HS-27A (cell line): ENCODE data around the gene TRAT1.
"Not testable (repeated sequence)": the region's sequence is repeated elsewhere in the genome, so short reads cannot be mapped to it uniquely, and the experiment has no call there.

ENCODE experiments used
- DNase-seq: peaks from one replicate; pipeline ENCODE4 v3.0.0-alpha.2; 2012; ENCODE audit warnings: low read depth, missing footprints

TRAT1 gene

GRCh38 chr3:108822123-108822897 is at the start of gene TRAT1:
TSS of gene TRAT1 (plus strand) at chr3:108822786. CDS start at chr3:108822928, 142 bp downstream.
- no peak for DNase-seq

GRCh38 chr3:108775649-108776048 is 46.9 kb upstream of the TRAT1 start:
- no peak for DNase-seq

GRCh38 chr3:108779496-108779895 is 43.1 kb upstream of the TRAT1 start:
- DNase-seq: no peak

GRCh38 chr3:108780235-108780634 is 42.4 kb upstream of the TRAT1 start:
- no peak for DNase-seq

GRCh38 chr3:108791473-108791872 is 31.1 kb upstream of the TRAT1 start:
- DNase-seq: no peak

- no peak for DNase-seq
Observed at GRCh38 chr3:108804437-108804836, 18.1 kb upstream of the TRAT1 start.

GRCh38 chr3:108804966-108805365 is 17.6 kb upstream of the TRAT1 start:
- no peak for DNase-seq

- no peak for DNase-seq
Observed at GRCh38 chr3:108806316-108806715, 16.3 kb upstream of the TRAT1 start.

- no peak for DNase-seq
Observed at GRCh38 chr3:108818404-108818803, 4.2 kb upstream of the TRAT1 start.

GRCh38 chr3:108820586-108820985 is 2.0 kb upstream of the TRAT1 start:
- no peak for DNase-seq

- no peak for DNase-seq
Observed at GRCh38 chr3:108823227-108823626, 641 bp downstream of the TRAT1 start.

GRCh38 chr3:108823803-108824202 is 1.2 kb downstream of the TRAT1 start:
- DNase-seq: not testable (repeated sequence)

GRCh38 chr3:108826309-108827187 is 4.0 kb downstream of the TRAT1 start:
- no peak for DNase-seq

- DNase-seq: no peak
Observed at GRCh38 chr3:108830381-108830780, 7.8 kb downstream of the TRAT1 start.

GRCh38 chr3:108830991-108831614 is 8.5 kb downstream of the TRAT1 start:
- no peak for DNase-seq

- no peak for DNase-seq
Observed at GRCh38 chr3:108833611-108834010, 11.0 kb downstream of the TRAT1 start.

- no peak for DNase-seq
Observed at GRCh38 chr3:108834551-108834950, 12.0 kb downstream of the TRAT1 start.

- no peak for DNase-seq
Observed at GRCh38 chr3:108835101-108835500, 12.5 kb downstream of the TRAT1 start.

GRCh38 chr3:108838436-108838835 is 15.8 kb downstream of the TRAT1 start:
- DNase-seq: no peak

- DNase-seq: no peak
Observed at GRCh38 chr3:108845709-108846293, 23.2 kb downstream of the TRAT1 start.

GRCh38 chr3:108847187-108847586 is 24.6 kb downstream of the TRAT1 start:
- DNase-seq: no peak

GRCh38 chr3:108849075-108849474 is 26.5 kb downstream of the TRAT1 start:
- no peak for DNase-seq
